OCI-LY7 (cell line): ENCODE data around the gene SULT1C2. TPM values are rescaled to one million over a fixed set of nuclear protein-coding genes. Genes with fewer than 3 reads are reported as not detected.

Experiments used
- BruUV-seq: library from RNA; stranded (reverse); fragments of 400-500 nt; replicated peaks from 2 replicates; lab custom pipeline; 2021; lab: Mats Ljungman, UMichigan
- CTCF ChIA-PET: fragments of 300-600 bp; sonication (Branson Sonifier 250); formaldehyde crosslinking; loops from one replicate; lab custom pipeline; 2022; ENCODE audit warnings: antibody characterized with exemption; ENCODE audit not compliant: unreplicated experiment; lab: Charles Lee
- POLR2A ChIA-PET: fragments of 300-600 bp; sonication (Branson Sonifier 250); formaldehyde crosslinking; loops from one replicate; lab custom pipeline; 2022; ENCODE audit warnings: antibody characterized with exemption; lab: Charles Lee
- DNase-seq: peaks from one replicate; pipeline ENCODE4 v3.0.0-alpha.2; 2015; ENCODE audit warnings: low spot score
- H2AFZ ChIP-seq: fragments of 200-600 bp; sonication (generic), shearing (Covaris generic); 2 replicates; pipeline ENCODE4 v1.6.1; 2014; ENCODE audit warnings: mild to moderate bottlenecking, antibody characterized with exemption, low read length, moderate library complexity
- H3K27ac ChIP-seq: fragments of 200-600 bp; sonication (generic); 2 replicates; pipeline ENCODE4 v1.5.1; 2014; ENCODE audit warnings: mixed run types, low read depth, mild to moderate bottlenecking, moderate library complexity, low read length, inconsistent platforms; ENCODE audit not compliant: poor library complexity, severe bottlenecking
- H3K36me3 ChIP-seq: fragments of 200-600 bp; sonication (generic); 2 replicates; pipeline ENCODE4 v1.6.1; 2014; ENCODE audit warnings: mild to moderate bottlenecking, antibody characterized with exemption, low read length, moderate library complexity, mixed read lengths; ENCODE audit not compliant: insufficient read depth
- H3K4me1 ChIP-seq: fragments of 200-600 bp; sonication (generic); 2 replicates; pipeline ENCODE4 v1.5.1; 2014; ENCODE audit warnings: mild to moderate bottlenecking, low read length; ENCODE audit not compliant: insufficient read depth, poor library complexity, severe bottlenecking
- H3K4me2 ChIP-seq: fragments of 200-600 bp; sonication (generic); 2 replicates; pipeline ENCODE4 v1.6.1; 2014; ENCODE audit warnings: mild to moderate bottlenecking, low read length
- H3K4me3 ChIP-seq: fragments of 200-600 bp; sonication (generic); 2 replicates; pipeline ENCODE4 v1.5.1; 2014; ENCODE audit warnings: mild to moderate bottlenecking, low read depth, low read length; ENCODE audit not compliant: poor library complexity, severe bottlenecking
- H3K79me2 ChIP-seq: fragments of 200-600 bp; sonication (generic); 2 replicates; pipeline ENCODE4 v1.6.1; 2016; ENCODE audit warnings: low read depth, mild to moderate bottlenecking, low read length, moderate library complexity, mixed read lengths; ENCODE audit not compliant: insufficient read depth
- H3K9me2 ChIP-seq: fragments of 200-600 bp; sonication (generic); 2 replicates; pipeline ENCODE4 v1.6.1; 2016; ENCODE audit warnings: mild to moderate bottlenecking, low read length, mixed read lengths; ENCODE audit not compliant: insufficient read depth
- H3K9me3 ChIP-seq: fragments of 200-600 bp; sonication (generic); 2 replicates; pipeline ENCODE4 v1.6.1; 2014; ENCODE audit warnings: mild to moderate bottlenecking, mixed run types, low read length, mixed read lengths
- H4K20me1 ChIP-seq: fragments of 200-600 bp; sonication (generic); 2 replicates; pipeline ENCODE4 v1.6.1; 2014; ENCODE audit warnings: mild to moderate bottlenecking, antibody characterized with exemption, low read length, moderate library complexity, mixed read lengths; ENCODE audit not compliant: insufficient read depth
- EZH2phosphoT487 ChIP-seq: fragments of 200-600 bp; sonication (generic); IDR thresholded peaks from 2 replicates; pipeline ENCODE4 v1.6.1; 2018; ENCODE audit warnings: low read depth, borderline replicate concordance, mild to moderate bottlenecking, mixed run types, antibody characterized with exemption, low read length, moderate library complexity, mixed read lengths
- intact Hi-C: fragments of 100-400 bp; cut with micrococcal nuclease; formaldehyde crosslinking; loops from one replicate; pipeline ENCODE4 v1.10.0; 2022; ENCODE audit not compliant: unreplicated experiment
- total RNA-seq, 2 experiments: library from RNA; depleted of rRNA in 1 of 2; stranded (reverse); fragments of >200 nt in 1 of 2; shearing (Covaris generic) in 1 of 2; gene quantifications; 2 replicates each; pipeline ENCODE4 v1.2.3, GENCODE V29; 2014 to 2022
- TF ChIP-seq, protein P1 (sequence below): fragments of 200-600 bp; sonication (generic); conservative IDR thresholded peaks from 2 replicates; pipeline ENCODE4 v1.5.1; 2014; ENCODE audit warnings: mild to moderate bottlenecking, antibody characterized with exemption, low read length, moderate library complexity, mixed read lengths

Gene SULT1C2
- total RNA-seq, 2 experiments from 2014 or later = not detected

DNA sequence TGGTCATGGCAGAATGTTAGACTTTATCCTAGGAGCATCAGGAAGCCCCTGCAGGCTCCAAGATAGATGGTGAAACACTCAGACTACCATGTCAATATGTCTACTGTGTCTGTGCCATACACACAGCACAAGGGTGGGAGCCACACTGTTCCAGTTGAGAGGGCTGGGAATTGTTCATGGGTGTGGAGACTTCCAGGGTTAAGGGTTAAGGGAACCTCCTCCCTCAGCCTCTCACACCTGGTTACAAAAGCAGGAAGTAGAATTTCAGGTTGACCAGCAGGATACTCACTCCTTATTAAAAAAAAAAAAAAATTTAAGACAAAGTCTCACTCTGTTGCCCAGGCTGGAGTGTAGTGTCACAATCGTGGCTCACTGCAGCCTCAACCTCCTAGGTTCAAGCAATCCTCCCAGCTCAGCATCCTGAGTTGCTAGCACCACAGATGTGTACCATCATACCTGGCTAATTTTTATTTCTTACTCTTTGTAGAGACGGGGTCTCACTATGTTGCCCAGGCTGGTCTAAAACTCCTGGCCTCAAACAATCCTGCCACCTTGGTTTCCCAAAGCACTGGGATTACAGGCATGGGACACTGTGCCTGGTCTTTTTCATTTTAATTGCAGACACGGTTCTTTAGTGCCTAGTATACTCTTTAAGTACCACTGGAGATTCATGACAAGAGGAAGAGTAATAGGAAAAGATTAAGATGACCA is 26.0 kb downstream of the SULT1C2 start:
- H3K9me3 ChIP-seq = no peaks in the 10 kb centered on the region
- no peaks in the 10 kb centered on the region for H4K20me1 ChIP-seq
- no peaks in the 10 kb centered on the region for H3K36me3 ChIP-seq
- H3K79me2 ChIP-seq = no peaks in the 10 kb centered on the region
- no peaks in the 10 kb centered on the region for H3K9me2 ChIP-seq
- no peak for DNase-seq
- no peaks in the 10 kb centered on the region for H3K4me1 ChIP-seq
- BruUV-seq = no TSS peak
- no peak overlapping the region for H3K4me3 ChIP-seq
- ChIA-PET CTCF (no interaction called here), POLR2A (no interaction called here)
- H2AFZ ChIP-seq = no peak overlapping the region
- intact Hi-C loops = no loop called here
- no peak overlapping the region for H3K4me2 ChIP-seq
- TF ChIP-seq, protein P1, sequence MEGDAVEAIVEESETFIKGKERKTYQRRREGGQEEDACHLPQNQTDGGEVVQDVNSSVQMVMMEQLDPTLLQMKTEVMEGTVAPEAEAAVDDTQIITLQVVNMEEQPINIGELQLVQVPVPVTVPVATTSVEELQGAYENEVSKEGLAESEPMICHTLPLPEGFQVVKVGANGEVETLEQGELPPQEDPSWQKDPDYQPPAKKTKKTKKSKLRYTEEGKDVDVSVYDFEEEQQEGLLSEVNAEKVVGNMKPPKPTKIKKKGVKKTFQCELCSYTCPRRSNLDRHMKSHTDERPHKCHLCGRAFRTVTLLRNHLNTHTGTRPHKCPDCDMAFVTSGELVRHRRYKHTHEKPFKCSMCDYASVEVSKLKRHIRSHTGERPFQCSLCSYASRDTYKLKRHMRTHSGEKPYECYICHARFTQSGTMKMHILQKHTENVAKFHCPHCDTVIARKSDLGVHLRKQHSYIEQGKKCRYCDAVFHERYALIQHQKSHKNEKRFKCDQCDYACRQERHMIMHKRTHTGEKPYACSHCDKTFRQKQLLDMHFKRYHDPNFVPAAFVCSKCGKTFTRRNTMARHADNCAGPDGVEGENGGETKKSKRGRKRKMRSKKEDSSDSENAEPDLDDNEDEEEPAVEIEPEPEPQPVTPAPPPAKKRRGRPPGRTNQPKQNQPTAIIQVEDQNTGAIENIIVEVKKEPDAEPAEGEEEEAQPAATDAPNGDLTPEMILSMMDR = no peak
- no peak for TF ChIP-seq EZH2phosphoT487
- H3K27ac ChIP-seq = no peak overlapping the region

DNA sequence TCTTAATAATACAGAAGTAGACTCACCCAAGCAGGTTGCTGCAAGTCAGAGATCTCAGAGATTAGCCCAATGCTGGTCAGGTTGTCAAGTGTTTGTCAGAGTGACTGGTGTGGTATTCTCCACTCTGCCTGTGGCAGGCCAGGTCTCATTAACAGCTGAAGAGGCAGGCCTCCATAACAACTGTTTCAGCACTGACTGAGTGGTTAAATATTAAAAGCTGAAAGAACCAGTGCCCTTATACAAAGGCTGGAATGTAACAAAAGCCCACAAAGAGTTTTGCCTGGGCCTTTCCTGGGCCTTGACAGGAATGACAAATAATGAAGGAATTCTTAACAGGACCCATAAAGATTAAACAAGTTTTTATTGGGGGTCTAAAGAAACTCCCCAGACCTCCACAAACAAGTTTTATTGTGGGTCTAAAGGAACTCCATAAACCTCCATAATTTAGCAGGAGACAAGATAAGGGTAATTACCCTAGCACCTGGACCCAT is 26.8 kb downstream of the SULT1C2 start:
- no peak for TF ChIP-seq EZH2phosphoT487
- TF ChIP-seq, protein P1 = no peak
- no peak overlapping the region for H3K4me2 ChIP-seq
- no TSS peak for BruUV-seq
- no peak overlapping the region for H3K4me3 ChIP-seq
- H3K9me2 ChIP-seq = no peaks in the 10 kb centered on the region
- no peaks in the 10 kb centered on the region for H4K20me1 ChIP-seq
- no peak for DNase-seq
- H2AFZ ChIP-seq = no peak overlapping the region
- no peaks in the 10 kb centered on the region for H3K4me1 ChIP-seq
- no peaks in the 10 kb centered on the region for H3K36me3 ChIP-seq
- no peaks in the 10 kb centered on the region for H3K79me2 ChIP-seq
- H3K27ac ChIP-seq = no peak overlapping the region
- POLR2A ChIA-PET = no interaction called here
- no peaks in the 10 kb centered on the region for H3K9me3 ChIP-seq
- CTCF ChIA-PET = no interaction called here
- intact Hi-C loops = no loop called here

DNA sequence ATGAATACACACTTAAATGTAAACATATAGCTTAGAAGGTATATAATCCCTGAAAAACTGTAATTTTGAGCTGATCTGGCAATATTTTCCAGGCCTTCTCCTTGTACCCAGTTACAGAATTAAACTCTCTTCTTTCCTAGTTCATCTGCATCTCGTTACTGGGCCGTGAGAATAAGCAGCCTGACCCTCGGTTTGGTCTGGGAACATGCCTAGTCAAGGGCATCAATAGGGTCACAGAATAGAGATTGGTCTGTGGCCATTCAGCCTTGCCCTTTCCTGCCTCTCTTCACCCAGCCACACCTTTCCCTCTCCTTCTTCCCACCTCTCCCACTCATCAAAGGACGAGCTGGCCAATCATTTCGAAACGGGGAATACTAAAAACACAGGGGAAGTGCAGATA is 27.3 kb downstream of the SULT1C2 start:
- intact Hi-C loops = no loop called here
- CTCF ChIA-PET = no interaction called here
- no peak overlapping the region for H3K27ac ChIP-seq
- no peaks in the 10 kb centered on the region for H3K9me3 ChIP-seq
- no peak overlapping the region for H3K4me2 ChIP-seq
- DNase-seq = no peak
- POLR2A ChIA-PET = no interaction called here
- no TSS peak for BruUV-seq
- H3K36me3 ChIP-seq = no peaks in the 10 kb centered on the region
- H2AFZ ChIP-seq = no peak overlapping the region
- no peaks in the 10 kb centered on the region for H3K9me2 ChIP-seq
- H3K4me1 ChIP-seq = no peaks in the 10 kb centered on the region
- no peaks in the 10 kb centered on the region for H4K20me1 ChIP-seq
- TF ChIP-seq, protein P1 = no peak
- H3K4me3 ChIP-seq = no peak overlapping the region
- H3K79me2 ChIP-seq = no peaks in the 10 kb centered on the region
